HL-60 (cell line): Measurements from ENCODE around the gene VSTM2L.

Source experiments
- DNase-seq, 2 experiments: peaks; one replicate each; pipeline ENCODE4 v3.0.0-alpha.2; 2010 to 2020; ENCODE audit warnings: low read depth in 1 of 2, low spot score in 1 of 2
- H3K27ac ChIP-seq: fragments of 250-450 bp; sonication (Bioruptor Pico); replicated peaks from 2 replicates; pipeline ENCODE4 v1.5.1; 2020; ENCODE audit warnings: mild to moderate bottlenecking, moderate library complexity
- H3K27me3 ChIP-seq: fragments of 250-450 bp; sonication (Bioruptor Pico); 2 replicates; pipeline ENCODE4 v1.5.1; 2021; ENCODE audit warnings: mild to moderate bottlenecking, moderate library complexity; ENCODE audit not compliant: insufficient read depth, poor library complexity, severe bottlenecking
- H3K4me3 ChIP-seq: replicated peaks from 2 replicates; pipeline ENCODE4 v1.5.1; 2011; ENCODE audit warnings: mild to moderate bottlenecking, control low read depth, low read length; ENCODE audit not compliant: insufficient read depth
- CTCF ChIP-seq: IDR thresholded peaks from one replicate; pipeline ENCODE4 v1.5.1; 2011; ENCODE audit warnings: low read length, control low read depth, inconsistent platforms; ENCODE audit not compliant: insufficient read depth
- GABPA ChIP-seq: IDR thresholded peaks from 2 replicates; pipeline ENCODE4 v1.6.1; 2012; ENCODE audit warnings: low read depth
- POLR2AphosphoS5 ChIP-seq: IDR thresholded peaks from 2 replicates; pipeline ENCODE4 v1.6.1; 2012; ENCODE audit warnings: low read depth
- REST ChIP-seq: IDR thresholded peaks from 2 replicates; pipeline ENCODE4 v1.6.1; 2012; ENCODE audit warnings: low read depth; ENCODE audit not compliant: insufficient replicate concordance
- SPI1 ChIP-seq: IDR thresholded peaks from 2 replicates; pipeline ENCODE4 v1.6.1; 2012; ENCODE audit warnings: low read depth, mild to moderate bottlenecking, borderline replicate concordance

The VSTM2L gene

GRCh38 chr20:37866051-37866450, 36.9 kb upstream of the VSTM2L start:
- H3K27me3 ChIP-seq, result no peaks in the 10 kb centered on the region
- DNase-seq, result no peak
- no peak overlapping the region for H3K4me3 ChIP-seq
- TF ChIP-seq GABPA, result no peak
- no peak for TF ChIP-seq CTCF
- no peak for TF ChIP-seq REST
- no peak for TF ChIP-seq POLR2AphosphoS5
- no peak for TF ChIP-seq SPI1
- no peak overlapping the region for H3K27ac ChIP-seq

GRCh38 chr20:37867289-37868195, 35.4 kb upstream of the VSTM2L start:
- DNase-seq, result no peak
- Histone ChIP-seq H3K27ac (no peak overlapping the region), H3K4me3 (no peak overlapping the region), H3K27me3 (no peaks in the 10 kb centered on the region)
- no peak for TF ChIP-seq POLR2AphosphoS5

- Histone ChIP-seq H3K27me3 (no peaks in the 10 kb centered on the region), H3K4me3 (no peak overlapping the region), H3K27ac (no peak overlapping the region)
- TF ChIP-seq REST (no peak), CTCF (no peak), GABPA (no peak), POLR2AphosphoS5 (no peak), SPI1 (no peak)
- peak in 1 of 2 experiments; percentile 6 for DNase-seq
These were observed 34.0 kb upstream of the VSTM2L start for GRCh38 chr20:37868851-37869333.

GRCh38 chr20:37869334-37869861, 33.5 kb upstream of the VSTM2L start:
- no peak for DNase-seq

More at GRCh38 chr20:37869334-37869861, 33.5 kb upstream of the VSTM2L start:
- Histone ChIP-seq H3K27me3 (no peaks in the 10 kb centered on the region), H3K27ac (no peak overlapping the region), H3K4me3 (no peak overlapping the region)
- TF ChIP-seq GABPA, result no peak
- TF ChIP-seq POLR2AphosphoS5, result no peak
- TF ChIP-seq CTCF, result no peak
- no peak for TF ChIP-seq SPI1
- no peak for TF ChIP-seq REST
